Neural cell (in vitro differentiated cells): ENCODE data around the gene SLC9A5.

ENCODE experiments used
- EP300 ChIP-seq: fragments of 450-650 bp; conservative IDR thresholded peaks from 2 replicates; pipeline ENCODE4 v1.6.1; 2014; ENCODE audit warnings: antibody characterized with exemption, mild to moderate bottlenecking, moderate library complexity; ENCODE audit not compliant: poor library complexity, severe bottlenecking
- EZH2 ChIP-seq: fragments of 200-600, 300-800 bp; shearing (Covaris generic), sonication (generic); IDR thresholded peaks from 2 replicates; pipeline ENCODE4 v1.6.1; 2014; ENCODE audit warnings: antibody characterized with exemption, low read length, borderline replicate concordance, mild to moderate bottlenecking; ENCODE audit not compliant: insufficient read depth, poor library complexity, severe bottlenecking
- MXI1 ChIP-seq: fragments of 450-650 bp; conservative IDR thresholded peaks from 2 replicates; pipeline ENCODE4 v1.6.1; 2014; ENCODE audit warnings: antibody characterized with exemption, mild to moderate bottlenecking; ENCODE audit not compliant: poor library complexity, severe bottlenecking
- POLR2AphosphoS5 ChIP-seq: IDR thresholded peaks from 2 replicates; pipeline ENCODE4 v1.6.1; 2012
- RAD21 ChIP-seq: fragments of 450-650 bp; conservative IDR thresholded peaks from 2 replicates; pipeline ENCODE4 v1.6.1; 2014; ENCODE audit warnings: antibody characterized with exemption, mild to moderate bottlenecking, moderate library complexity
- TF ChIP-seq, protein P1 (sequence below): fragments of 450-650 bp; IDR thresholded peaks from 2 replicates; pipeline ENCODE4 v1.5.1; 2014; ENCODE audit warnings: antibody characterized with exemption, mild to moderate bottlenecking, moderate library complexity; ENCODE audit not compliant: poor library complexity, severe bottlenecking
- TF ChIP-seq, protein P2 (sequence below): IDR thresholded peaks from 2 replicates; pipeline ENCODE4 v1.6.1; 2012; ENCODE audit warnings: borderline replicate concordance

DNA sequence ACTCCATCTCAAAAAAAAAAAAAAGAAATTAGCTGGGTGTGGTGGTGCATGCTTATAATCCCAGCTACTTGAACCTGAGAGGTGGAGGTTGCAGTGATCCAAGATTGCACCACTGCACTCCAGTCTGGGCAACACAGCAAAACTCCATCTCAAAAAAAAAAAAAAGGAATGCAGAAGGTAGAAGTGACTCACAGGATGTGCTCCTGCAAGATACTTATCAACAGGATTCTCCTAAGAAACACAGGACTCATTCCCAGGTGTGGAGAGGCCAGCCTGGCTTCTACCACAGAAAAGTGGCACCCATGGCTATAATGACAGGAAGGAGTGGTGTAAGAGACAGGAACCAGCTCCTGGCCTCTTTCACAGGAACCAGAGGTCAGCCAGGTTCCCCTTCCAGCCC lies 36.0 kb upstream of the SLC9A5 start:
- TF ChIP-seq POLR2AphosphoS5 (no peak), MXI1 (no peak), EZH2 (no peak), EP300 (no peak), RAD21 (no peak)
- TF ChIP-seq, protein P1, sequence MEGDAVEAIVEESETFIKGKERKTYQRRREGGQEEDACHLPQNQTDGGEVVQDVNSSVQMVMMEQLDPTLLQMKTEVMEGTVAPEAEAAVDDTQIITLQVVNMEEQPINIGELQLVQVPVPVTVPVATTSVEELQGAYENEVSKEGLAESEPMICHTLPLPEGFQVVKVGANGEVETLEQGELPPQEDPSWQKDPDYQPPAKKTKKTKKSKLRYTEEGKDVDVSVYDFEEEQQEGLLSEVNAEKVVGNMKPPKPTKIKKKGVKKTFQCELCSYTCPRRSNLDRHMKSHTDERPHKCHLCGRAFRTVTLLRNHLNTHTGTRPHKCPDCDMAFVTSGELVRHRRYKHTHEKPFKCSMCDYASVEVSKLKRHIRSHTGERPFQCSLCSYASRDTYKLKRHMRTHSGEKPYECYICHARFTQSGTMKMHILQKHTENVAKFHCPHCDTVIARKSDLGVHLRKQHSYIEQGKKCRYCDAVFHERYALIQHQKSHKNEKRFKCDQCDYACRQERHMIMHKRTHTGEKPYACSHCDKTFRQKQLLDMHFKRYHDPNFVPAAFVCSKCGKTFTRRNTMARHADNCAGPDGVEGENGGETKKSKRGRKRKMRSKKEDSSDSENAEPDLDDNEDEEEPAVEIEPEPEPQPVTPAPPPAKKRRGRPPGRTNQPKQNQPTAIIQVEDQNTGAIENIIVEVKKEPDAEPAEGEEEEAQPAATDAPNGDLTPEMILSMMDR: no peak
- TF ChIP-seq, protein P2, sequence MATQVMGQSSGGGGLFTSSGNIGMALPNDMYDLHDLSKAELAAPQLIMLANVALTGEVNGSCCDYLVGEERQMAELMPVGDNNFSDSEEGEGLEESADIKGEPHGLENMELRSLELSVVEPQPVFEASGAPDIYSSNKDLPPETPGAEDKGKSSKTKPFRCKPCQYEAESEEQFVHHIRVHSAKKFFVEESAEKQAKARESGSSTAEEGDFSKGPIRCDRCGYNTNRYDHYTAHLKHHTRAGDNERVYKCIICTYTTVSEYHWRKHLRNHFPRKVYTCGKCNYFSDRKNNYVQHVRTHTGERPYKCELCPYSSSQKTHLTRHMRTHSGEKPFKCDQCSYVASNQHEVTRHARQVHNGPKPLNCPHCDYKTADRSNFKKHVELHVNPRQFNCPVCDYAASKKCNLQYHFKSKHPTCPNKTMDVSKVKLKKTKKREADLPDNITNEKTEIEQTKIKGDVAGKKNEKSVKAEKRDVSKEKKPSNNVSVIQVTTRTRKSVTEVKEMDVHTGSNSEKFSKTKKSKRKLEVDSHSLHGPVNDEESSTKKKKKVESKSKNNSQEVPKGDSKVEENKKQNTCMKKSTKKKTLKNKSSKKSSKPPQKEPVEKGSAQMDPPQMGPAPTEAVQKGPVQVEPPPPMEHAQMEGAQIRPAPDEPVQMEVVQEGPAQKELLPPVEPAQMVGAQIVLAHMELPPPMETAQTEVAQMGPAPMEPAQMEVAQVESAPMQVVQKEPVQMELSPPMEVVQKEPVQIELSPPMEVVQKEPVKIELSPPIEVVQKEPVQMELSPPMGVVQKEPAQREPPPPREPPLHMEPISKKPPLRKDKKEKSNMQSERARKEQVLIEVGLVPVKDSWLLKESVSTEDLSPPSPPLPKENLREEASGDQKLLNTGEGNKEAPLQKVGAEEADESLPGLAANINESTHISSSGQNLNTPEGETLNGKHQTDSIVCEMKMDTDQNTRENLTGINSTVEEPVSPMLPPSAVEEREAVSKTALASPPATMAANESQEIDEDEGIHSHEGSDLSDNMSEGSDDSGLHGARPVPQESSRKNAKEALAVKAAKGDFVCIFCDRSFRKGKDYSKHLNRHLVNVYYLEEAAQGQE: no peak
